D721Med (cell line): ENCODE data around the gene BMPR1A.
"Not testable (repeated sequence)": the region's sequence is repeated elsewhere in the genome, so short reads cannot be mapped to it uniquely, and the experiment has no call there.

ENCODE experiments used
- DNase-seq: peaks from one replicate; pipeline ENCODE4 v3.0.0; 2011; ENCODE audit warnings: low spot score; ENCODE audit not compliant: insufficient read length
- FAIRE-seq: peaks from 2 replicates; lab custom pipeline; 2011; peaks lifted over from hg19 to GRCh38; lab: Jason Lieb, UNC
- CTCF ChIP-seq: IDR thresholded peaks from 2 replicates; pipeline ENCODE4 v1.5.1; 2012; ENCODE audit warnings: mild to moderate bottlenecking, control low read depth; ENCODE audit not compliant: insufficient read depth; ENCODE audit errors: missing control alignments

The BMPR1A gene

GRCh38 chr10:86972613-86973380 lies 216.4 kb downstream of the BMPR1A start:
- FAIRE-seq (no peak), DNase-seq (no peak)
- no peak for TF ChIP-seq CTCF

GRCh38 chr10:86974484-86974883 lies 218.1 kb downstream of the BMPR1A start:
- no peak for FAIRE-seq
- DNase-seq: no peak
- TF ChIP-seq CTCF: no peak

GRCh38 chr10:86976362-86977056 lies 220.1 kb downstream of the BMPR1A start:
- TF ChIP-seq CTCF: no peak
- no peak for DNase-seq
- FAIRE-seq: no peak

GRCh38 chr10:86978457-86978856 lies 222.0 kb downstream of the BMPR1A start:
- DNase-seq, FAIRE-seq: not testable (repeated sequence)

GRCh38 chr10:86979296-86979818 lies 222.9 kb downstream of the BMPR1A start:
- DNase-seq (no peak), FAIRE-seq (no peak)
- TF ChIP-seq CTCF: no peak

- DNase-seq (no peak), FAIRE-seq (no peak)
- no peak for TF ChIP-seq CTCF
Observed at GRCh38 chr10:86979977-86980448, 223.6 kb downstream of the BMPR1A start.

GRCh38 chr10:86981020-86981419 lies 224.6 kb downstream of the BMPR1A start:
- not testable (repeated sequence) for DNase-seq, FAIRE-seq

GRCh38 chr10:86981716-86982115 lies 225.3 kb downstream of the BMPR1A start:
- FAIRE-seq (no peak), DNase-seq (no peak)
- TF ChIP-seq CTCF: no peak
